Raji (cell line): ENCODE results near the gene SF3B5.

Experiments used
- POLR2A ChIP-seq: IDR thresholded peaks from 2 replicates; pipeline ENCODE4 v1.6.1; 2011; ENCODE audit warnings: low read depth, low read length, control low read depth; ENCODE audit not compliant: insufficient read depth

Gene SF3B5

GRCh38 chr6:144122861-144123260 is 27.5 kb upstream of the SF3B5 start:
- TF ChIP-seq POLR2A = no peak

- no peak for TF ChIP-seq POLR2A
Measured at GRCh38 chr6:144119376-144119775, 24.0 kb upstream of the SF3B5 start.

- TF ChIP-seq POLR2A = no peak
Measured at GRCh38 chr6:144115219-144115618, 19.8 kb upstream of the SF3B5 start.

- TF ChIP-seq POLR2A = no peak
Measured at GRCh38 chr6:144113366-144113765, 18.0 kb upstream of the SF3B5 start.

- no peak for TF ChIP-seq POLR2A
Measured at GRCh38 chr6:144110210-144110609, 14.8 kb upstream of the SF3B5 start.

- TF ChIP-seq POLR2A = no peak
Measured at GRCh38 chr6:144106206-144106605, 10.8 kb upstream of the SF3B5 start.

GRCh38 chr6:144104898-144105487 is 9.6 kb upstream of the SF3B5 start:
- no peak for TF ChIP-seq POLR2A

- TF ChIP-seq POLR2A = no peak
Measured at GRCh38 chr6:144104488-144104887, 9.1 kb upstream of the SF3B5 start.

GRCh38 chr6:144103026-144103563 is 7.7 kb upstream of the SF3B5 start:
- no peak for TF ChIP-seq POLR2A

- TF ChIP-seq POLR2A = no peak
Measured at GRCh38 chr6:144098993-144099392, 3.6 kb upstream of the SF3B5 start.

- TF ChIP-seq POLR2A = no peak
Measured at GRCh38 chr6:144094731-144095133, 641 bp downstream of the SF3B5 start.

- TF ChIP-seq POLR2A = no peak
Measured at GRCh38 chr6:144093658-144094057, 1.7 kb downstream of the SF3B5 start.

GRCh38 chr6:144093236-144093635 is 2.1 kb downstream of the SF3B5 start:
- no peak for TF ChIP-seq POLR2A

- no peak for TF ChIP-seq POLR2A
Measured at GRCh38 chr6:144090384-144090783, 5.0 kb downstream of the SF3B5 start.

GRCh38 chr6:144087789-144088426 is 7.5 kb downstream of the SF3B5 start:
- no peak for TF ChIP-seq POLR2A

GRCh38 chr6:144086959-144087358 is 8.4 kb downstream of the SF3B5 start:
- TF ChIP-seq POLR2A = no peak

GRCh38 chr6:144083172-144083571 is 12.2 kb downstream of the SF3B5 start:
- TF ChIP-seq POLR2A = no peak
